Thyroid gland (tissue), 4 donors: ENCODE measurements around the gene FAM47E. TPM values are rescaled to one million over a fixed set of nuclear protein-coding genes. Genes with fewer than 3 reads are reported as not detected.
A peak's percentile ranks its signal among the peaks of the same experiment; 100 is the strongest.

Source experiments
- DNase-seq, 2 donors: peaks; one replicate each; pipeline ENCODE4 v3.0.0-alpha.2; 2019
- H3K27ac ChIP-seq, 3 donors: fragments of 200-600 bp; sonication (generic); 1 replicate in 2 of 3; 2 replicates in 1 of 3; pipeline ENCODE4 v1.5.1; 2016 to 2019; ENCODE audit warnings: mild to moderate bottlenecking in 1 of 3, moderate library complexity in 1 of 3
- H3K27me3 ChIP-seq: fragments of 200-600 bp; sonication (generic); one replicate; pipeline ENCODE4 v1.5.1; 2019
- H3K36me3 ChIP-seq, 2 donors: fragments of 200-600 bp; sonication (generic); one replicate each; pipeline ENCODE4 v1.5.1; 2016 to 2019
- H3K4me1 ChIP-seq, 2 donors: fragments of 200-600 bp; sonication (generic); one replicate each; pipeline ENCODE4 v1.5.1; 2017 to 2019
- H3K4me3 ChIP-seq, 3 donors: fragments of 200-600 bp; sonication (generic); replicated peaks in 1 of 3; 1 replicate in 2 of 3; 2 replicates in 1 of 3; pipeline ENCODE4 v1.5.1; 2016; ENCODE audit warnings: mild to moderate bottlenecking in 1 of 3
- H3K9me3 ChIP-seq: fragments of 200-600 bp; sonication (generic); one replicate; pipeline ENCODE4 v1.5.1; 2017
- POLR2A ChIP-seq, 2 donors: fragments of 450-650 bp; IDR thresholded peaks; one replicate each; pipeline ENCODE4 v1.6.1; 2017; ENCODE audit warnings: antibody characterized with exemption in 2 of 2, mild to moderate bottlenecking in 2 of 2, moderate library complexity in 1 of 2
- WGBS, 2 donors: methylation state at CpG; one replicate each; pipeline ENCODE4 v1.1.5; 2017; 5-methylcytosine and 5-hydroxymethylcytosine counted together
- intact Hi-C: fragments of 100-400 bp; cut with DNase I; formaldehyde crosslinking; loops from one replicate; pipeline ENCODE4 v1.15.1; 2023
- total RNA-seq, 4 donors: library from RNA; depleted of rRNA; stranded (reverse); fragments of >200 nt; gene quantifications; one replicate each; pipeline ENCODE4 v1.2.3, GENCODE V29; 2016
- TF ChIP-seq, protein P1 (sequence below), 6 experiments: fragments of 200-600 bp in 3 of 6; fragments of 450-650 bp in 3 of 6; sonication (generic) in 3 of 6; IDR thresholded peaks; one replicate each; pipeline ENCODE4 v1.5.1; 2016 to 2019; ENCODE audit warnings: antibody characterized with exemption in 6 of 6, mild to moderate bottlenecking in 2 of 6, inconsistent platforms in 1 of 6, moderate library complexity in 1 of 6

The FAM47E gene
- total RNA-seq, 4 donors from 2014 or later: 9.7 to 16.9 (median 13.7) TPM

DNA sequence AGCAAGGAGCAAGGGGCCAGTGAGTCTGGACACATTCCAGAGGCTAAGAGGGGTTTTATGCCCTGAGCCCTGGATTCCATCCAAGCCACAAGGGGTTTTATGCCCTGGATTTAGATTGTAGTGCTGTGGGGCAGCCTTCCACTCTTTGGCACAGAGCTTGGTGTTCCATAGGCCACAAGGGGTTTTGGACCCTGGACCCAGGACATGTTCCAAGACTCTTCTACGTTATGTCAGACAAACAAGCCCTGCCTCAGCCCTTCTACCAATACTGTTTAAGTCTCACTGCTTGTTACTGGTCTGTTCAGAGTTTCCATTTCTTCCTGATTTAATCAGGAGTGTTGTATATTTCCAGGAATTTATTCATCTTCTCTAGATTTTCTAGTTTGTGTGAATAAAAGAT lies 25.1 kb upstream of the FAM47E start:
- H3K27ac ChIP-seq: no peak overlapping the region
- H3K36me3 ChIP-seq: no peaks in the 10 kb centered on the region
- intact Hi-C loops: no loop called here
- TF ChIP-seq, protein P1, sequence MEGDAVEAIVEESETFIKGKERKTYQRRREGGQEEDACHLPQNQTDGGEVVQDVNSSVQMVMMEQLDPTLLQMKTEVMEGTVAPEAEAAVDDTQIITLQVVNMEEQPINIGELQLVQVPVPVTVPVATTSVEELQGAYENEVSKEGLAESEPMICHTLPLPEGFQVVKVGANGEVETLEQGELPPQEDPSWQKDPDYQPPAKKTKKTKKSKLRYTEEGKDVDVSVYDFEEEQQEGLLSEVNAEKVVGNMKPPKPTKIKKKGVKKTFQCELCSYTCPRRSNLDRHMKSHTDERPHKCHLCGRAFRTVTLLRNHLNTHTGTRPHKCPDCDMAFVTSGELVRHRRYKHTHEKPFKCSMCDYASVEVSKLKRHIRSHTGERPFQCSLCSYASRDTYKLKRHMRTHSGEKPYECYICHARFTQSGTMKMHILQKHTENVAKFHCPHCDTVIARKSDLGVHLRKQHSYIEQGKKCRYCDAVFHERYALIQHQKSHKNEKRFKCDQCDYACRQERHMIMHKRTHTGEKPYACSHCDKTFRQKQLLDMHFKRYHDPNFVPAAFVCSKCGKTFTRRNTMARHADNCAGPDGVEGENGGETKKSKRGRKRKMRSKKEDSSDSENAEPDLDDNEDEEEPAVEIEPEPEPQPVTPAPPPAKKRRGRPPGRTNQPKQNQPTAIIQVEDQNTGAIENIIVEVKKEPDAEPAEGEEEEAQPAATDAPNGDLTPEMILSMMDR (IDR thresholded peaks at IDR 0.05): no peak
- no peak for TF ChIP-seq POLR2A (IDR thresholded peaks at IDR 0.05)
- H3K4me1 ChIP-seq: peaks cover 0 to 5% of the 10 kb centered on the region in 2 donors
- 0% methylated on average over 1 of the region's 1 CpG for WGBS, 2 donors
- no peak overlapping the region for H3K4me3 ChIP-seq
- DNase-seq: no peak
- no peaks in the 10 kb centered on the region for H3K27me3 ChIP-seq
- H3K9me3 ChIP-seq: no peaks in the 10 kb centered on the region

DNA sequence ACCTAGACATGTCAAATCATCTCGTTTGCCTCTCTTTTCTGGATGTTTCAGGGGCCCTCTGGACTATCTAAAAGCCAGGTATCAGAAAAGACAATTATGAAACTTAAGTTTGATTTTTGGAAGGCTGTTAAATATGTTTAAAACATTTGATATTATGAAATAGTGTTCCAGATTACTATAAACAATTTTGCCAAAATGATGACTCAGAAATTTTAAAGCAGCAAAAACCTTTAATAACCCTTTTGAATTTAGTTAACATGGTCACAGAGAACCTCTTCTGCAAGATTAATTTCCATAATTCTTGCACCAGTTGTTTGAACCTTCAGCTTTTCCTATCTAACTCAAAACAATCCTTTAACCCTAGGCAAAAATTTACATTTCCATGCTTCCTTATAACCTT lies 18.8 kb upstream of the FAM47E start:
- no peak for TF ChIP-seq POLR2A (IDR thresholded peaks at IDR 0.05)
- TF ChIP-seq, protein P1 (IDR thresholded peaks at IDR 0.05): no peak
- no peak overlapping the region for H3K4me3 ChIP-seq
- no peak overlapping the region for H3K27ac ChIP-seq

DNA sequence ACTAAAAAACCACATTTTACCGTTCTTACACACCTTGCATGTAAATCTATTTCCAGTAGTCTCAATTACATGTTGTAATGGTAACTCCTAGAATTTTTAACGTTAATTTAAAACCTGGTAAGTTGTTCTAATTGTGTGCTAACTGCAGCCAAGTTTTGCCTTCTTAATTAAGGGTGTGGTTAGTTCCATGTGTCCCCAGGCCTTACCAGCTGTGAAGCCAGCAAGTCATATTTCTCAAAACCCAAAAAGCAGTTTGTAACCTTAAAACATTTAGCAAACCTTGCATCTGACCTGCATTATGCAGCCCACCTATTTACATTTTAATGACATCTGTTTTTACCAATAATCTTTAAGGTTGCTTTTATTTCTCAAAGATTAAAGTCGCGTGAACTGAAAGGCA lies 18.4 kb upstream of the FAM47E start:
- Histone ChIP-seq H3K27ac (peak overlapping the region in 1 of 3 donors; percentile 71), H3K36me3 (no peaks in the 10 kb centered on the region), H3K27me3 (no peaks in the 10 kb centered on the region), H3K4me1 (peaks cover 29 to 45% of the 10 kb centered on the region in 2 donors), H3K4me3 (no peak overlapping the region), H3K9me3 (no peaks in the 10 kb centered on the region)
- TF ChIP-seq, protein P1 (IDR thresholded peaks at IDR 0.05): no peak
- TF ChIP-seq POLR2A (IDR thresholded peaks at IDR 0.05): no peak
- no peak for DNase-seq
- intact Hi-C loops: no loop called here
- 80% methylated on average over 4 of the region's 4 CpGs for WGBS, 2 donors

More for the DNA sequence above, 18.8 kb upstream of the FAM47E start:
- H3K36me3 ChIP-seq: no peaks in the 10 kb centered on the region
- H3K9me3 ChIP-seq: no peaks in the 10 kb centered on the region
- H3K27me3 ChIP-seq: no peaks in the 10 kb centered on the region
- WGBS, 2 donors: 83 to 94% methylated on average over 1 of the region's 1 CpG
- H3K4me1 ChIP-seq: peaks cover 29 to 45% of the 10 kb centered on the region in 2 donors
- intact Hi-C loops: no loop called here
- no peak for DNase-seq

DNA sequence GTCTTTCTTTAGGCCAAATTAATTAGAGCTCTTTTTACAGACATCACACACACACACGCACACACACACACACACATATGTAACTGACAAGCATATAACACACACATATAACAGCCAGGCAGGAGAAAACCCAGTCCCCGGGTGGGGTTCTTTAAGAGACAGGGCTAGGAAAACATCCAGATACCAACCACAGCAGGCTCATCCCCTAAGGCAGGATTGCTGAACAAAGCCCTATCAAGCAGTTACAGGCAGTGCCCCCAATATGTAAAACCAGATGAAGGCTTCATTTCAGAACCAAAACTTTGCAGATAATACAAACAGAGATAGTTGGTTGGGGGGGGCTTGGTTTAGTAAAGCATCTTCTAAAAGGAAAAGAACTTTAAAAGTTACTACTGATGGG lies 18.0 kb upstream of the FAM47E start:
- Histone ChIP-seq H3K36me3 (no peaks in the 10 kb centered on the region), H3K4me3 (no peak overlapping the region), H3K27me3 (no peaks in the 10 kb centered on the region), H3K9me3 (no peaks in the 10 kb centered on the region), H3K4me1 (peaks cover 29 to 45% of the 10 kb centered on the region in 2 donors), H3K27ac (peak overlapping the region in 2 of 3 donors; percentile 71 to 81)
- 34 to 37% methylated on average over 2 of the region's 2 CpGs for WGBS, 2 donors
- TF ChIP-seq POLR2A (IDR thresholded peaks at IDR 0.05): no peak
- TF ChIP-seq, protein P1 (IDR thresholded peaks at IDR 0.05): no peak
- intact Hi-C loops: no loop called here
- no peak for DNase-seq

DNA sequence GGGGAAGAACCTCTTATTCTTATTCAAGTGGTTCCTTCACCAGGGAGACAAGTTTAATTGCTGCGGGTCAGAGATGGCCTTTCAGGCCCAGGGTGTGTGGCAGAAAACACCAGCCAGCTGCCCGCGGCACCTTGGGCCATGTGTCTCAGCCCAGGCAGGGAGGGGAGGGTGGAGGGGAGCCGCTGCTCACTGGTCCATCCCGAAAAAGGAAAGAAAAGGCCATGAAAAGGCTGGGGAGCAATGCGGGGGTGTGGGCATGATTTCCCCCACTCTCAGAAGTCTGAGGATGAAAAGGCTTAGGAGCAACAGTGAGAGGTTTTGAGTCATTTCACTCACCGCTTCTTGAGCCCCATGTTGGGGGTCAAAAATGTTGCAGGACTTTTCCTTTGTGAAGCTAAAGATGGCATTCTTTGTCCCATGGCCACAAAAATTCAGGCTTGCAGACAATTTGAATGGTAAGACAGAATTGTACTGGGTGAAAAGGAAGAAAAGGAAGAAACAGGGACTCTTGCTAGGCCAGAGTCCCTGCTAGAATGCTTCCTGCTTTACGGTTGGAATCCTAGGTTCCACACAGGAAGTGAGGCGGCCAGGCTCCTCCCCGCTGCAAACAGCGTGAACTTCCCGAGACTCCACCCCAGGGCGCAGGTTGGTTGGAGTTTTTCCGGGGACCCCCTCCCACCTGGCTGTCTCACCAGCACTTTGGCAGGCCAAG lies 17.4 kb upstream of the FAM47E start:
- H3K4me1 ChIP-seq: peaks cover 29 to 45% of the 10 kb centered on the region in 2 donors
- no peaks in the 10 kb centered on the region for H3K27me3 ChIP-seq
- intact Hi-C loops: no loop called here
- no peaks in the 10 kb centered on the region for H3K9me3 ChIP-seq
- peak overlapping the region; percentile 49 to 81 (median 71) for H3K27ac ChIP-seq
- peak; percentile 73 for DNase-seq
- no peak overlapping the region for H3K4me3 ChIP-seq
- WGBS, 2 donors: 53 to 71% methylated on average over 13 to 14 of the region's 14 CpGs
- no peaks in the 10 kb centered on the region for H3K36me3 ChIP-seq
- no peak for TF ChIP-seq POLR2A (IDR thresholded peaks at IDR 0.05)
- TF ChIP-seq, protein P1 (IDR thresholded peaks at IDR 0.05): no peak
